Neuronal stem cell (in vitro differentiated cells): ENCODE results near the gene JPH4.

Experiments
- DNase-seq: peaks from one replicate; pipeline ENCODE4 v3.0.0-alpha.2; 2013; ENCODE audit warnings: low spot score
- H2AFZ ChIP-seq: one replicate; pipeline ENCODE4 v1.6.1; 2013; ENCODE audit warnings: mild to moderate bottlenecking, low read length, inconsistent platforms
- H2AK5ac ChIP-seq: 2 replicates; pipeline ENCODE4 v1.6.1; 2013; ENCODE audit warnings: low read depth, mild to moderate bottlenecking, inconsistent platforms, low read length, moderate library complexity, mixed read lengths
- H2BK120ac ChIP-seq: 2 replicates; pipeline ENCODE4 v1.6.1; 2013; ENCODE audit warnings: low read depth, mild to moderate bottlenecking, inconsistent platforms, low read length, moderate library complexity, mixed read lengths
- H2BK12ac ChIP-seq: one replicate; pipeline ENCODE4 v1.6.1; 2013; ENCODE audit warnings: low read length, inconsistent platforms
- H2BK15ac ChIP-seq: 2 replicates; pipeline ENCODE4 v1.6.1; 2013; ENCODE audit warnings: mild to moderate bottlenecking, low read length, inconsistent platforms, mixed read lengths
- H2BK5ac ChIP-seq: one replicate; pipeline ENCODE4 v1.6.1; 2013; ENCODE audit warnings: inconsistent platforms, mild to moderate bottlenecking, low read length, moderate library complexity
- H3K14ac ChIP-seq: one replicate; pipeline ENCODE4 v1.6.1; 2013; ENCODE audit warnings: low read length, inconsistent platforms
- H3K18ac ChIP-seq: 2 replicates; pipeline ENCODE4 v1.6.1; 2013; ENCODE audit warnings: low read length, inconsistent platforms
- H3K23ac ChIP-seq: 2 replicates; pipeline ENCODE4 v1.6.1; 2013; ENCODE audit warnings: low read depth, mild to moderate bottlenecking, mixed read lengths, low read length, inconsistent platforms; ENCODE audit not compliant: poor library complexity
- H3K27ac ChIP-seq: replicated peaks from 3 replicates; pipeline ENCODE4 v1.5.1; 2013; ENCODE audit warnings: low read length, inconsistent platforms
- H3K27me3 ChIP-seq, 3 experiments: 2 replicates each; pipeline ENCODE4 v1.6.1; 2013; ENCODE audit warnings: low read length in 3 of 3, mild to moderate bottlenecking in 2 of 3, inconsistent platforms in 1 of 3, low read depth in 1 of 3, mixed read lengths in 1 of 3, moderate library complexity in 1 of 3; ENCODE audit not compliant: control insufficient read depth in 3 of 3, insufficient read depth in 3 of 3
- H3K36me3 ChIP-seq, 2 donors: replicated peaks in 1 of 2; 2 replicates each; pipeline ENCODE4 v1.6.1; 2013; ENCODE audit warnings: low read length in 2 of 2; ENCODE audit not compliant: control insufficient read depth in 2 of 2, insufficient read depth in 2 of 2
- H3K4ac ChIP-seq: 2 replicates; pipeline ENCODE4 v1.6.1; 2013; ENCODE audit warnings: inconsistent platforms, mild to moderate bottlenecking, low read length, moderate library complexity
- H3K4me1 ChIP-seq, 2 donors: 1 replicate in 1 of 2; 2 replicates in 1 of 2; pipeline ENCODE4 v1.6.1; 2013; ENCODE audit warnings: low read length in 2 of 2, low read depth in 1 of 2; ENCODE audit not compliant: control insufficient read depth in 2 of 2, insufficient read depth in 1 of 2
- H3K4me2 ChIP-seq: one replicate; pipeline ENCODE4 v1.6.1; 2013; ENCODE audit warnings: mild to moderate bottlenecking, low read length, inconsistent platforms; ENCODE audit not compliant: insufficient read depth, poor library complexity, severe bottlenecking
- H3K4me3 ChIP-seq, 2 donors: 2 replicates each; pipeline ENCODE4 v1.5.1; 2013; ENCODE audit warnings: low read length in 2 of 2, mild to moderate bottlenecking in 2 of 2, inconsistent platforms in 1 of 2, moderate library complexity in 1 of 2
- H3K79me1 ChIP-seq: one replicate; pipeline ENCODE4 v1.6.1; 2013; ENCODE audit warnings: low read depth, mild to moderate bottlenecking, inconsistent platforms, low read length, moderate library complexity
- H3K9ac ChIP-seq: one replicate; pipeline ENCODE4 v1.6.1; 2013; ENCODE audit warnings: mild to moderate bottlenecking, low read depth, low read length, inconsistent platforms; ENCODE audit not compliant: poor library complexity
- H3K9me3 ChIP-seq, 2 donors: replicated peaks in 1 of 2; 2 replicates each; pipeline versions ENCODE3 to v1.6.1; 2013; ENCODE audit warnings: low read length in 2 of 2, mild to moderate bottlenecking in 2 of 2, inconsistent platforms in 1 of 2, low read depth in 1 of 2, mixed read lengths in 1 of 2, moderate library complexity in 1 of 2; ENCODE audit not compliant: control insufficient read depth in 2 of 2, insufficient read depth in 1 of 2
- H4K8ac ChIP-seq: one replicate; pipeline ENCODE4 v1.6.1; 2013; ENCODE audit warnings: low read depth, mild to moderate bottlenecking, inconsistent platforms, low read length, moderate library complexity
- H4K91ac ChIP-seq: one replicate; pipeline ENCODE4 v1.6.1; 2013; ENCODE audit warnings: low read length, low read depth, mild to moderate bottlenecking, inconsistent platforms; ENCODE audit not compliant: poor library complexity
- WGBS, 2 donors: extraction: QIAGEN DNeasy Blood & Tissue Kit; methylation state at CpG; one replicate each; pipeline ENCODE4 v1.1.7; 2013; ENCODE audit warnings: missing lambda C conversion rate in 2 of 2, mixed read lengths in 1 of 2; ENCODE audit not compliant: insufficient read length in 2 of 2, insufficient replicate concordance in 1 of 2; ENCODE audit errors: extremely low coverage in 2 of 2; 5-methylcytosine and 5-hydroxymethylcytosine counted together

JPH4 gene

DNA sequence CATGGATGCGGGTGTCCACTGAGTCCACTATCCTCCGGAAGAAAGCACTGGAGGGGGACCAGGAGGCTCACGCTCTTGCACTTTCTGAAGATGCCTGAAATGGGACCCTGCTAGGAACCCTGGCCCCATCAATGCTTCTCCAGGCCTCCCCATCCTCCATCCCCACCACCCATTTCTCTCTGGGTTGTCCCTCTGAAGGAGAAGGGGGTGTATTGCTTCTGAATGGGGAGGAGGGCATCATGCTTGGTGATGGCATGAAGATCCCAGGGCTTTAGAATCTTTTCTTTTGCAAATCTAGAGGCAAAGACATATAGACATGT lies 681 bp upstream of the JPH4 start:
- Histone ChIP-seq H4K8ac (peak overlapping the region; percentile 50), H2AK5ac (peak overlapping the region; percentile 64), H3K79me1 (peaks cover 3% of the 10 kb centered on the region), H3K18ac (peak overlapping the region; percentile 89), H3K9me3 (no peaks in the 10 kb centered on the region), H3K14ac (peak overlapping the region; percentile 44), H2AFZ (peak overlapping the region; percentile 95), H2BK15ac (peak overlapping the region; percentile 99), H3K36me3 (peaks cover 0 to 2% of the 10 kb centered on the region in 2 donors), H2BK12ac (no peak overlapping the region), H3K4me3 (peak overlapping the region in 1 of 2 donors; percentile 48), H3K4me2 (no peak overlapping the region), H2BK120ac (peak overlapping the region; percentile 65), H3K27me3 (peaks cover 19 to 55% (median 29%) of the 10 kb centered on the region in 3 experiments), H3K4ac (no peak overlapping the region), H3K27ac (peak overlapping the region; percentile 62), H4K91ac (no peak overlapping the region), H3K23ac (no peak overlapping the region), H2BK5ac (peak overlapping the region; percentile 88), H3K9ac (no peak overlapping the region), H3K4me1 (peaks cover 6 to 13% of the 10 kb centered on the region in 2 donors)
- DNase-seq = no peak
- no CpG with 5 or more reads among the region's 3 CpGs for WGBS, 2 donors

GRCh38 chr14:23577710-23578392 lies 739 bp downstream of the JPH4 start:
- Histone ChIP-seq H3K79me1 (peaks cover 3% of the 10 kb centered on the region), H3K36me3 (peaks cover 0 to 4% of the 10 kb centered on the region in 2 donors), H2BK15ac (peak overlapping the region; percentile 23), H3K4me1 (peaks cover 10 to 13% of the 10 kb centered on the region in 2 donors), H3K27me3 (peaks cover 19 to 65% (median 29%) of the 10 kb centered on the region in 3 experiments), H3K18ac (peak overlapping the region; percentile 98), H2BK120ac (no peak overlapping the region), H2BK12ac (no peak overlapping the region), H3K9me3 (no peaks in the 10 kb centered on the region), H3K4ac (peak overlapping the region; percentile 79), H4K91ac (no peak overlapping the region), H3K14ac (no peak overlapping the region), H4K8ac (no peak overlapping the region), H3K9ac (peak overlapping the region; percentile 50), H3K27ac (no peak overlapping the region), H3K4me3 (peak overlapping the region; percentile 48 to 80), H3K23ac (no peak overlapping the region), H2AFZ (peak overlapping the region; percentile 95), H3K4me2 (peak overlapping the region; percentile 88), H2AK5ac (peak overlapping the region; percentile 87), H2BK5ac (peak overlapping the region; percentile 19)
- WGBS, 2 donors = no CpG with 5 or more reads among the region's 24 CpGs
- DNase-seq = no peak

DNA sequence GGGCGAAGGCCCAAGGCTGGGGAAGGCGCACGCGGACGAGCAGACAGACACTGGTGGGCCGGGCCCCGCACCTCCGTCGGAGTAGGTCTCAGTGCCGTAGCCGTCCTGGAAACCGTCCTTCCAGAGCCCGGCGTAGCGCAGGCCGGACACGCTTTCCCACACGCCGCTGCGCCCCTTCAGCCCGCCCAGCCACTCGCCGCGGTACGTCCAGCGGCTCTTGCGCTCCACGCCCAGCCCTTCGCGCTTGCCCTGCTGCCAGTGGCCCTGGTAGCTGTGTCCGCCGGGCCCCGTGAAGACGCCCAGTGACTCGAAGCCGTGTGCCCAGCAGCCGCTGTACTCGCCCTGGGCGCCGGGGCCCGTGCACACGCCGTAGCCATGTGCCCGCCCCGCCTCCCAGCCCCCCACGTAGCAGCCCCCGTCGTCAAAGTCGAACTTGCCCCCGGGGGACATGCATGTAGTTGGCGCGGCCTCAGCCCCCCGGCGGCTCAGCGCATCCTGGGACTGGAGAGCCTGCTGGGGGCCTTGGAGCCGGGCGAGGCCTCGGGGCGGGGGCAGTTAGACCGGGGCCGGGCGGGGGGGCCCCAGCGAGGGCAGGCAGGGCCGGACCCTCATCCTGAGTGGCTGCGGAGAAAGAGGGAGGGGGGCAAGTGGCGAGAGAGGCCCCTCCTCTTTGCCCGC lies 1.4 kb downstream of the JPH4 start:
- no peak for DNase-seq
- no CpG with 5 or more reads among the region's 67 CpGs for WGBS, 2 donors
- Histone ChIP-seq H4K91ac (no peak overlapping the region), H2AK5ac (peak overlapping the region; percentile 87), H3K9me3 (no peaks in the 10 kb centered on the region), H3K18ac (peak overlapping the region; percentile 98), H3K36me3 (peaks cover 0 to 4% of the 10 kb centered on the region in 2 donors), H3K4me1 (peaks cover 12 to 13% of the 10 kb centered on the region in 2 donors), H2BK120ac (peak overlapping the region; percentile 36), H3K79me1 (peaks cover 3% of the 10 kb centered on the region), H3K9ac (peak overlapping the region; percentile 71), H3K4me3 (peak overlapping the region; percentile 48 to 84), H2BK5ac (peak overlapping the region; percentile 19), H3K27me3 (peaks cover 19 to 66% (median 29%) of the 10 kb centered on the region in 3 experiments), H3K4me2 (peak overlapping the region; percentile 88), H2AFZ (peak overlapping the region; percentile 95), H2BK12ac (peak overlapping the region; percentile 85), H2BK15ac (peak overlapping the region; percentile 61), H3K4ac (peak overlapping the region; percentile 32), H3K27ac (no peak overlapping the region), H4K8ac (no peak overlapping the region), H3K14ac (no peak overlapping the region), H3K23ac (peak overlapping the region; percentile 92)

DNA sequence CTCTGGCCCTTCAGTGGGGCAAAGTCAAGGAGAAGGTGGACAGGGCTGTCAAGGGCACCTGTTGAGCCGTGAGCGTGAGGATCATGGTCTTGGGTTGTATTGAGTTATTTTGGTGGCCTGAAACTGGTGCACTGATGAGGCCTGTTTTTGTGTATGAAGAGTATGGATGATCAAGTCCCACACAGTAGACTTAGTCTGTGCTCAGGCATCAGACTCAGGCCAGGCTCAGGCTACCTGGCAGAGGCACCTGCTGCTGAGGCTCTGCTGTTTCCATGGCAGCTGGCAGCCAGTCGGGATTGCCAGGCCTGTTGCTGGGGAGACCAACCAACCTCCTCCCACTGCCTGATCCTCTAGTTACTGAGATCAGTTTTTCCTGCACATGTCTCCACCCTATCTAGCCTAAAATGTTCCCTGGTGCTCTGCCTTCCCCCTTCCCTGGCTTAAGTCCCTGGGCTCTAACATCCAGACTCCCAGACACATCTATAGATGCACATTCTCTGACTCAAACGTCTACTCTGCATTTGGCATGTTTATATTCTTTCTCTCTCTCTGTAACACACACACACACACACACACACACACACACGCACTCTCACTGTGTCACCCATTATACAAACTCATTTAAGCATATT lies 5.1 kb downstream of the JPH4 start:
- no peak for DNase-seq
- Histone ChIP-seq H2BK15ac (no peak overlapping the region), H3K4me1 (peaks cover 9 to 14% of the 10 kb centered on the region in 2 donors), H3K4ac (no peak overlapping the region), H3K23ac (no peak overlapping the region), H3K18ac (no peak overlapping the region), H2AK5ac (no peak overlapping the region), H4K8ac (no peak overlapping the region), H2AFZ (no peak overlapping the region), H3K14ac (no peak overlapping the region), H3K4me3 (no peak overlapping the region), H3K79me1 (peaks cover 3% of the 10 kb centered on the region), H3K36me3 (peaks cover 0 to 4% of the 10 kb centered on the region in 2 donors), H2BK12ac (no peak overlapping the region), H2BK5ac (no peak overlapping the region), H2BK120ac (no peak overlapping the region), H3K9me3 (no peaks in the 10 kb centered on the region), H3K4me2 (no peak overlapping the region), H4K91ac (no peak overlapping the region), H3K27ac (no peak overlapping the region), H3K27me3 (peaks cover 19 to 76% (median 29%) of the 10 kb centered on the region in 3 experiments), H3K9ac (no peak overlapping the region)
- no CpG with 5 or more reads among the region's 5 CpGs for WGBS, 2 donors
